ENCODE results near the gene P4HA3. TPM values are rescaled to one million over a fixed set of nuclear protein-coding genes. Genes with fewer than 3 reads are reported as not detected.

The P4HA3 gene
- total RNA-seq, 1 experiment from 2014 or later, result 3.7 TPM

DNA sequence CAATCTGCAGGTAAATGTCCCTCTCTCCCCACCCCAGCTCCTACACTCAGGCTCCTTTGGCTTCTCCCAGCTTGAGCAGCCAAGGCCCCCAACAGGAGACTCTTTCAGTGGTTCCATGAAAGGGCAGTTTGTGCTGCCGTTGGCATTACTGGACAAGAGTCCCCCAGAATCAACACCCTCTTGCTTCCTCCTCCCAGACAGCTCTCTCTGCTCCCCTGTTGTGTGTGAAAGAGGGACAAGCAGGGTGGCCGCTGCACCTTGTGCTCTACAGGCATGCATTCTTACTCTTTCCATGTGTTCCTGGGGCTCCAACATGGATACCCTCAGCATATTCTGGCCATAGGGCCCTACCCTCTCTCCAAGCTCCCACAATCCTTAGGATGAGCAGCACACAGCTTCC is 48.7 kb downstream of the P4HA3 start:
- no peak overlapping the region for H2AFZ ChIP-seq (ENCODE audit: low read length)
- POLR2A ChIA-PET (ENCODE audit: unreplicated experiment), result no interaction called here
- no peak overlapping the region for H3K27ac ChIP-seq (ENCODE audit: low read length)
- no peaks in the 10 kb centered on the region for H3K36me3 ChIP-seq (ENCODE audit: low read depth, low read length)
- intact Hi-C loops (cut with micrococcal nuclease), result no loop called here
- no peaks in the 10 kb centered on the region for H3K9me2 ChIP-seq (replicated peaks; ENCODE audit: low read length)
- H3F3A ChIP-seq (ENCODE audit: low read length, unreplicated experiment), result no peaks in the 10 kb centered on the region
- ATAC-seq (no peak), DNase-seq (no peak)
- no TSS peak for BruUV-seq (replicated peaks)
- no peaks in the 10 kb centered on the region for H4K20me1 ChIP-seq (ENCODE audit: low read length)
- H3K4me3 ChIP-seq (ENCODE audit: low read length), result no peak overlapping the region
- TF ChIP-seq EZH2 (IDR thresholded peaks at IDR 0.05; ENCODE audit: low read length, unreplicated experiment) (no peak), EZH2phosphoT487 (IDR thresholded peaks at IDR 0.05; ENCODE audit: borderline replicate concordance, low read length) (no peak)
- TF ChIP-seq, protein P1, sequence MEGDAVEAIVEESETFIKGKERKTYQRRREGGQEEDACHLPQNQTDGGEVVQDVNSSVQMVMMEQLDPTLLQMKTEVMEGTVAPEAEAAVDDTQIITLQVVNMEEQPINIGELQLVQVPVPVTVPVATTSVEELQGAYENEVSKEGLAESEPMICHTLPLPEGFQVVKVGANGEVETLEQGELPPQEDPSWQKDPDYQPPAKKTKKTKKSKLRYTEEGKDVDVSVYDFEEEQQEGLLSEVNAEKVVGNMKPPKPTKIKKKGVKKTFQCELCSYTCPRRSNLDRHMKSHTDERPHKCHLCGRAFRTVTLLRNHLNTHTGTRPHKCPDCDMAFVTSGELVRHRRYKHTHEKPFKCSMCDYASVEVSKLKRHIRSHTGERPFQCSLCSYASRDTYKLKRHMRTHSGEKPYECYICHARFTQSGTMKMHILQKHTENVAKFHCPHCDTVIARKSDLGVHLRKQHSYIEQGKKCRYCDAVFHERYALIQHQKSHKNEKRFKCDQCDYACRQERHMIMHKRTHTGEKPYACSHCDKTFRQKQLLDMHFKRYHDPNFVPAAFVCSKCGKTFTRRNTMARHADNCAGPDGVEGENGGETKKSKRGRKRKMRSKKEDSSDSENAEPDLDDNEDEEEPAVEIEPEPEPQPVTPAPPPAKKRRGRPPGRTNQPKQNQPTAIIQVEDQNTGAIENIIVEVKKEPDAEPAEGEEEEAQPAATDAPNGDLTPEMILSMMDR (conservative IDR thresholded peaks at IDR 0.05; ENCODE audit: low read depth, low read length), result no peak
- H3K79me2 ChIP-seq (ENCODE audit: low read length), result no peaks in the 10 kb centered on the region
- H3K4me2 ChIP-seq (ENCODE audit: low read length), result no peak overlapping the region
- CTCF ChIA-PET, result no interaction called here
- H3K9me3 ChIP-seq (ENCODE audit: low read length), result no peaks in the 10 kb centered on the region
- peaks cover 10% of the 10 kb centered on the region for H3K4me1 ChIP-seq (ENCODE audit: insufficient read depth, low read length)
- no peaks in the 10 kb centered on the region for H3K27me3 ChIP-seq (ENCODE audit: low read length)
- H3K9ac ChIP-seq (ENCODE audit: low read length), result no peak overlapping the region

DNA sequence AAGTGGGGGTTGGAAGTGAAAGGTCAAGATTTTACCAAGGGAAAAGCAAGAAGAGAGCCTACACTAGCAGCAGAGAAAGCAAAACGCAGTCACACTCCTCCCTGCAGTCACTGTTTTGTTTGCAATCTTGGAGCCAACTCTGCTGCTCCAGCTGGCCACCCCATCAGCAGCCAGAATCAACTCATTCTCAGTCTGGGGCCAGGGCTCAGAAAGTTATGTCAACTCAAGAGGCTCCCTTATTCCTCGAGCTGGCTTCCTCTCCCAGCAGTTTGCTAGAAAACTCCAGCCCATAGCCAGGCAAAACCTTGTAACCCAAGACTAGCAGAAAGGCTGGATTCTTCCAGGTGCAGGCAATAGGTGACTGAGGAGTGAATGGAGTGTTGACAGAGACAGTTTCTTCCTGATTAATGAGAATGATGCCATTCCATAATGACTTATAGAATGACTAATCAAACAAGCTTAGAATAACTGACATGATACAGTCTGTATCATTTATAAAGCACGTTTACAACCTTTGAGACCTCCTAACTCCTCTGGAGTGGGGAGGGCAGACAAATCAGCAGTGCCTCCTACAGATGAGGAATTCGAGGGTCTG is 53.4 kb downstream of the P4HA3 start:
- DNase-seq (peak; percentile 64), ATAC-seq (peak; percentile 46)
- Histone ChIP-seq H3K27me3 (ENCODE audit: low read length) (no peaks in the 10 kb centered on the region), H3K9me2 (replicated peaks; ENCODE audit: low read length) (no peaks in the 10 kb centered on the region), H3K9me3 (ENCODE audit: low read length) (no peaks in the 10 kb centered on the region), H3K4me2 (ENCODE audit: low read length) (no peak overlapping the region), H3F3A (ENCODE audit: low read length, unreplicated experiment) (no peaks in the 10 kb centered on the region), H3K36me3 (ENCODE audit: low read depth, low read length) (peaks cover 3% of the 10 kb centered on the region; the same call in 1 of the 2 replicates), H4K20me1 (ENCODE audit: low read length) (no peaks in the 10 kb centered on the region), H3K79me2 (ENCODE audit: low read length) (no peaks in the 10 kb centered on the region), H2AFZ (ENCODE audit: low read length) (no peak overlapping the region), H3K9ac (ENCODE audit: low read length) (no peak overlapping the region), H3K27ac (ENCODE audit: low read length) (peak overlapping the region; percentile 24), H3K4me1 (ENCODE audit: insufficient read depth, low read length) (peaks cover 15% of the 10 kb centered on the region), H3K4me3 (ENCODE audit: low read length) (no peak overlapping the region)
- ChIA-PET CTCF (interaction anchor here (0.6 kb wide), 1 partner anchor 61 kb away, joined by 3 read pairs; no protein-coding TSS in a partner anchor), POLR2A (ENCODE audit: unreplicated experiment) (no interaction called here)
- no TSS peak for BruUV-seq (replicated peaks)
- intact Hi-C loops (cut with micrococcal nuclease), result loop anchor here (2.0 kb wide), 1 partner anchor 313 kb away; no protein-coding TSS in a partner anchor
- TF ChIP-seq EZH2 (IDR thresholded peaks at IDR 0.05; ENCODE audit: low read length, unreplicated experiment) (no peak), EZH2phosphoT487 (IDR thresholded peaks at IDR 0.05; ENCODE audit: borderline replicate concordance, low read length) (no peak)
- TF ChIP-seq, protein P1 (conservative IDR thresholded peaks at IDR 0.05; ENCODE audit: low read depth, low read length), result no peak

All from PC-3 (cell line).